ENCODE data around the gene DOCK10. TPM values are rescaled to one million over a fixed set of nuclear protein-coding genes. Genes with fewer than 3 reads are reported as not detected.

The DOCK10 gene
- total RNA-seq, 2 experiments from 2014 or later: 191 to 198 TPM

- Mint-ChIP-seq H3K4me3 (peak overlapping the region; percentile 42), H3K27me3 (no peaks in the 10 kb centered on the region), H3K36me3 (ENCODE audit: low read depth) (peaks cover 86% of the 10 kb centered on the region), H3K9me3 (no peaks in the 10 kb centered on the region), H3K27ac (peak overlapping the region; percentile 94), H3K4me1 (ENCODE audit: low read depth) (peaks cover 95% of the 10 kb centered on the region)
- no peak for DNase-seq
- CTCF ChIA-PET: interaction anchor here (0.7 to 4.6 kb wide), 11 partner anchors 10 to 116 kb away, joined by 3 to 27 read pairs (median 8); partner anchors contain the start of gene DOCK10
- no peak for TF ChIP-seq CTCF (IDR thresholded peaks at IDR 0.05)
- POLR2A ChIA-PET: interaction anchor here (0.8 to 5.9 kb wide), 17 partner anchors 11 to 115 kb away, joined by 3 to 154 read pairs (median 5); partner anchors contain the start of gene DOCK10
- ATAC-seq: no peak
- intact Hi-C loops (cut with micrococcal nuclease): loop anchor here (5.0 kb wide), 2 partner anchors 35 to 985 kb away; no protein-coding TSS in a partner anchor
Measured at GRCh38 chr2:224927011-224927410, 115.3 kb downstream of the DOCK10 start.

- no peaks in the 10 kb centered on the region for H3K27me3 Mint-ChIP-seq
- POLR2A ChIA-PET: interaction anchor here (0.8 to 5.9 kb wide), 10 partner anchors 10 to 116 kb away, joined by 3 to 154 read pairs (median 4); partner anchors contain the start of gene DOCK10
- TF ChIP-seq CTCF (IDR thresholded peaks at IDR 0.05): no peak
- CTCF ChIA-PET: interaction anchor here (1.2 to 4.6 kb wide), 5 partner anchors 12 to 114 kb away, joined by 3 to 27 read pairs (median 12); no protein-coding TSS in a partner anchor
- H3K4me3 Mint-ChIP-seq: peak overlapping the region; percentile 42
- peak overlapping the region; percentile 94 for H3K27ac Mint-ChIP-seq
- intact Hi-C loops (cut with micrococcal nuclease): loop anchor here (1.0 to 5.0 kb wide), 4 partner anchors 18 to 983 kb away; no protein-coding TSS in a partner anchor
- ATAC-seq: peak; percentile 34
- peaks cover 89% of the 10 kb centered on the region for H3K4me1 Mint-ChIP-seq (ENCODE audit: low read depth)
- peaks cover 78% of the 10 kb centered on the region for H3K36me3 Mint-ChIP-seq (ENCODE audit: low read depth)
- DNase-seq: no peak
- no peaks in the 10 kb centered on the region for H3K9me3 Mint-ChIP-seq
Measured at GRCh38 chr2:224925810-224926100, 116.5 kb downstream of the DOCK10 start.

GRCh38 chr2:224925061-224925809, 117.0 kb downstream of the DOCK10 start:
- no peaks in the 10 kb centered on the region for H3K9me3 Mint-ChIP-seq
- no peaks in the 10 kb centered on the region for H3K27me3 Mint-ChIP-seq
- ChIA-PET POLR2A (interaction anchor here (0.8 to 5.9 kb wide), 9 partner anchors 10 to 116 kb away, joined by 3 to 154 read pairs (median 5); partner anchors contain the start of gene DOCK10), CTCF (interaction anchor here (1.0 to 4.6 kb wide), 6 partner anchors 12 to 115 kb away, joined by 3 to 27 read pairs (median 8); no protein-coding TSS in a partner anchor)
- H3K4me1 Mint-ChIP-seq (ENCODE audit: low read depth): peaks cover 84% of the 10 kb centered on the region
- H3K27ac Mint-ChIP-seq: peak overlapping the region; percentile 94
- DNase-seq: no peak
- intact Hi-C loops (cut with micrococcal nuclease): loop anchor here (5.0 kb wide), 2 partner anchors 33 to 983 kb away; no protein-coding TSS in a partner anchor
- H3K4me3 Mint-ChIP-seq: peak overlapping the region; percentile 42
- no peak for TF ChIP-seq CTCF (IDR thresholded peaks at IDR 0.05)
- ATAC-seq: peak; percentile 11
- H3K36me3 Mint-ChIP-seq (ENCODE audit: low read depth): peaks cover 72% of the 10 kb centered on the region

- no peaks in the 10 kb centered on the region for H3K9me3 Mint-ChIP-seq
- intact Hi-C loops (cut with micrococcal nuclease): loop anchor here (5.0 kb wide), 2 partner anchors 32 to 982 kb away; no protein-coding TSS in a partner anchor
- no peak for DNase-seq
- no peak for TF ChIP-seq CTCF (IDR thresholded peaks at IDR 0.05)
- H3K4me1 Mint-ChIP-seq (ENCODE audit: low read depth): peaks cover 80% of the 10 kb centered on the region
- H3K27me3 Mint-ChIP-seq: no peaks in the 10 kb centered on the region
- H3K4me3 Mint-ChIP-seq: peak overlapping the region; percentile 42
- ChIA-PET POLR2A (interaction anchor here (5.8 to 5.9 kb wide), 2 partner anchors 17 to 117 kb away, joined by 50 to 154 read pairs; partner anchors contain the start of gene DOCK10), CTCF (interaction anchor here (1.0 to 4.6 kb wide), 4 partner anchors 13 to 63 kb away, joined by 3 to 27 read pairs (median 4); no protein-coding TSS in a partner anchor)
- peak overlapping the region; percentile 94 for H3K27ac Mint-ChIP-seq
- ATAC-seq: no peak
- H3K36me3 Mint-ChIP-seq (ENCODE audit: low read depth): peaks cover 66% of the 10 kb centered on the region
Measured at GRCh38 chr2:224924631-224925030, 117.6 kb downstream of the DOCK10 start.

Data from activated CD8-positive, alpha-beta T cell treated with anti-CD3 and anti-CD28 coated beads for 36 hours (primary cell).